IMR-90 (cell line): ENCODE data around the gene CDK6. TPM values are rescaled to one million over a fixed set of nuclear protein-coding genes. Genes with fewer than 3 reads are reported as not detected.

Experiments used
- ATAC-seq: fragments of 200-7000 bp; cut with Tn5 transposase; 2 replicates; pipeline ENCODE4 v1.9.1; 2020; ENCODE audit warnings: low read depth, mild to moderate bottlenecking, moderate library complexity
- BruUV-seq: library from RNA; stranded (reverse); fragments of 400-500 nt; replicated peaks from 2 replicates; lab custom pipeline; 2021; lab: Mats Ljungman, UMichigan
- CTCF ChIA-PET: fragments of 300-600 bp; formaldehyde crosslinking; extraction: SDS; loops from one replicate; lab custom pipeline; 2021; ENCODE audit warnings: antibody characterized with exemption; lab: Yijun Ruan, JAX
- POLR2A ChIA-PET: fragments of 300-600 bp; sonication (Branson Sonifier 250); formaldehyde crosslinking; loops from one replicate; lab custom pipeline; 2022; ENCODE audit warnings: antibody characterized with exemption; ENCODE audit not compliant: unreplicated experiment; lab: Charles Lee
- DNase-seq: peaks from one replicate; pipeline ENCODE4 v3.0.0; 2013
- H2AFZ ChIP-seq: replicated peaks from 2 replicates; pipeline ENCODE3; 2013; ENCODE audit warnings: low read length, mild to moderate bottlenecking; ENCODE audit not compliant: poor library complexity
- H2AK5ac ChIP-seq: 2 replicates; pipeline ENCODE4 v1.6.1; 2013; ENCODE audit warnings: low read depth, low read length, inconsistent platforms
- H2AK9ac ChIP-seq: replicated peaks from 2 replicates; pipeline ENCODE3; 2013; ENCODE audit warnings: mild to moderate bottlenecking, low read depth, low read length, moderate library complexity; ENCODE audit not compliant: poor library complexity
- H2BK120ac ChIP-seq: 2 replicates; pipeline ENCODE4 v1.6.1; 2013; ENCODE audit warnings: low read depth, low read length, inconsistent platforms
- H2BK15ac ChIP-seq: 3 replicates; pipeline ENCODE4 v1.6.1; 2013; ENCODE audit warnings: low read depth, low read length, inconsistent platforms
- H2BK20ac ChIP-seq: 2 replicates; pipeline ENCODE4 v1.6.1; 2013; ENCODE audit warnings: low read depth, mild to moderate bottlenecking, inconsistent platforms, low read length, moderate library complexity
- H2BK5ac ChIP-seq: 2 replicates; pipeline ENCODE4 v1.6.1; 2013; ENCODE audit warnings: mild to moderate bottlenecking, low read depth, low read length, inconsistent platforms; ENCODE audit not compliant: poor library complexity, severe bottlenecking
- H3K14ac ChIP-seq: replicated peaks from 2 replicates; pipeline ENCODE4 v1.6.1; 2013; ENCODE audit warnings: low read depth, low read length, inconsistent platforms
- H3K18ac ChIP-seq: 2 replicates; pipeline ENCODE4 v1.6.1; 2013; ENCODE audit warnings: low read depth, low read length, control low read depth
- H3K23ac ChIP-seq: 2 replicates; pipeline ENCODE4 v1.6.1; 2013; ENCODE audit warnings: low read depth, low read length, inconsistent platforms
- H3K27ac ChIP-seq: 2 replicates; pipeline ENCODE4 v1.5.1; 2013; ENCODE audit warnings: mild to moderate bottlenecking, control low read depth, low read length; ENCODE audit not compliant: insufficient read depth
- H3K27me3 ChIP-seq: 2 replicates; pipeline ENCODE4 v1.6.1; 2013; ENCODE audit warnings: low read length; ENCODE audit not compliant: control insufficient read depth, insufficient read depth
- H3K36me3 ChIP-seq: 2 replicates; pipeline ENCODE4 v1.6.1; 2013; ENCODE audit warnings: low read length, mixed read lengths; ENCODE audit not compliant: control insufficient read depth, insufficient read depth
- H3K4ac ChIP-seq: 2 replicates; pipeline ENCODE4 v1.6.1; 2013; ENCODE audit warnings: low read depth, low read length, inconsistent platforms
- H3K4me1 ChIP-seq: 2 replicates; pipeline ENCODE4 v1.6.1; 2013; ENCODE audit warnings: low read length, mixed read lengths; ENCODE audit not compliant: control insufficient read depth, insufficient read depth
- H3K4me2 ChIP-seq: 2 replicates; pipeline ENCODE4 v1.6.1; 2013; ENCODE audit warnings: low read depth, mild to moderate bottlenecking, control low read depth, low read length, moderate library complexity
- H3K4me3 ChIP-seq: 2 replicates; pipeline ENCODE4 v1.5.1; 2013; ENCODE audit warnings: low read depth, mild to moderate bottlenecking, control low read depth, low read length, moderate library complexity; ENCODE audit not compliant: insufficient read depth
- H3K56ac ChIP-seq: 2 replicates; pipeline ENCODE4 v1.6.1; 2013; ENCODE audit warnings: low read length, inconsistent platforms; ENCODE audit not compliant: insufficient read depth; ENCODE audit errors: extremely low read depth
- H3K79me1 ChIP-seq, 2 experiments: 2 replicates each; pipeline ENCODE4 v1.6.1; 2013; ENCODE audit warnings: low read length in 2 of 2, inconsistent platforms in 1 of 2, low read depth in 1 of 2
- H3K9ac ChIP-seq: 2 replicates; pipeline ENCODE4 v1.6.1; 2013; ENCODE audit warnings: low read depth, low read length, control low read depth
- H3K9me1 ChIP-seq: 2 replicates; pipeline ENCODE4 v1.6.1; 2013; ENCODE audit warnings: low read length, inconsistent platforms; ENCODE audit not compliant: insufficient read depth
- H3K9me3 ChIP-seq: 2 replicates; pipeline ENCODE4 v1.6.1; 2013; ENCODE audit warnings: low read length; ENCODE audit not compliant: control insufficient read depth, insufficient read depth
- H4K20me1 ChIP-seq: 2 replicates; pipeline ENCODE4 v1.6.1; 2013; ENCODE audit warnings: low read length, inconsistent platforms; ENCODE audit not compliant: insufficient read depth
- H4K5ac ChIP-seq: 2 replicates; pipeline ENCODE4 v1.6.1; 2013; ENCODE audit warnings: mild to moderate bottlenecking, low read depth, low read length, control low read depth
- H4K8ac ChIP-seq, 2 experiments: 2 replicates each; pipeline ENCODE4 v1.6.1; 2013; ENCODE audit warnings: low read depth in 2 of 2, low read length in 2 of 2, control low read depth in 1 of 2, inconsistent platforms in 1 of 2
- H4K91ac ChIP-seq: 2 replicates; pipeline ENCODE4 v1.6.1; 2013; ENCODE audit warnings: low read depth, low read length, inconsistent platforms; ENCODE audit not compliant: insufficient read depth
- CEBPB ChIP-seq: IDR thresholded peaks from 2 replicates; pipeline ENCODE4 v1.6.1; 2012; ENCODE audit warnings: low read depth, low read length, improper control_type of control experiment
- CHD1 ChIP-seq: IDR thresholded peaks from 2 replicates; pipeline ENCODE4 v1.6.1; 2012; ENCODE audit warnings: low read depth, low read length, improper control_type of control experiment
- MAFK ChIP-seq: IDR thresholded peaks from 2 replicates; pipeline ENCODE4 v1.6.1; 2012; ENCODE audit warnings: low read depth, low read length, improper control_type of control experiment
- MXI1 ChIP-seq: IDR thresholded peaks from 2 replicates; pipeline ENCODE4 v1.6.1; 2012; ENCODE audit warnings: low read depth, mild to moderate bottlenecking, low read length, moderate library complexity, borderline replicate concordance
- POLR2A ChIP-seq: IDR thresholded peaks from 2 replicates; pipeline ENCODE4 v1.6.1; 2012; ENCODE audit warnings: mild to moderate bottlenecking, low read depth, low read length
- RAD21 ChIP-seq: IDR thresholded peaks from 2 replicates; pipeline ENCODE4 v1.6.1; 2012; ENCODE audit warnings: low read length, improper control_type of control experiment
- RCOR1 ChIP-seq: IDR thresholded peaks from 2 replicates; pipeline ENCODE4 v1.6.1; 2012; ENCODE audit warnings: mild to moderate bottlenecking, low read length, improper control_type of control experiment; ENCODE audit not compliant: insufficient replicate concordance
- RFX5 ChIP-seq: IDR thresholded peaks from 2 replicates; pipeline ENCODE4 v1.8.0; 2012; ENCODE audit warnings: low read depth, mild to moderate bottlenecking, low read length, moderate library complexity
- WGBS, 2 experiments: methylation state at CpG; one replicate each; pipeline versions ENCODE4 v1.1.5 to v1.1.7; 2013; ENCODE audit warnings: missing lambda C conversion rate in 2 of 2; ENCODE audit not compliant: insufficient read length in 1 of 2; ENCODE audit errors: extremely low coverage in 2 of 2; 5-methylcytosine and 5-hydroxymethylcytosine counted together
- dilution Hi-C: fragments of 300-500 bp; cut with HindIII; formaldehyde crosslinking; loops from one replicate; pipeline ENCODE4 v1.14.3; 2018; ENCODE audit warnings: low sequenced_read_pairs; ENCODE audit not compliant: unreplicated experiment
- in situ Hi-C: fragments of 300-500 bp; cut with MboI; formaldehyde crosslinking; loops from 3 replicates; pipeline ENCODE4 v1.14.3; 2019; ENCODE audit warnings: low sequenced_read_pairs, inconsistent platforms, mixed read lengths
- intact Hi-C: fragments of 100-400 bp; cut with micrococcal nuclease; formaldehyde crosslinking; loops from 2 replicates; pipeline ENCODE4 v1.10.0; 2022
- polyA plus RNA-seq, 3 experiments: library from polyadenylated mRNA; depleted of rRNA; stranded (reverse); fragments of >200 nt; gene quantifications; 2 replicates each; pipeline ENCODE4 v1.2.3, GENCODE V29; 2012; ENCODE audit warnings: low replicate concordance in 1 of 3
- total RNA-seq: library from RNA; depleted of rRNA; stranded (reverse); fragments of >200 nt; gene quantifications from 2 replicates; pipeline ENCODE4 v1.2.3, GENCODE V29; 2012
- TF ChIP-seq, protein P1 (sequence below): fragments of 150-350 bp; IDR thresholded peaks from 2 replicates; pipeline ENCODE4 v1.6.1; 2016; ENCODE audit warnings: low read depth, mild to moderate bottlenecking, low read length, moderate library complexity, borderline replicate concordance

Gene CDK6
- total and polyA plus RNA-seq, 2 of the 4 experiments (the other 2 are of a cell fraction): 21.5 to 195 TPM

DNA sequence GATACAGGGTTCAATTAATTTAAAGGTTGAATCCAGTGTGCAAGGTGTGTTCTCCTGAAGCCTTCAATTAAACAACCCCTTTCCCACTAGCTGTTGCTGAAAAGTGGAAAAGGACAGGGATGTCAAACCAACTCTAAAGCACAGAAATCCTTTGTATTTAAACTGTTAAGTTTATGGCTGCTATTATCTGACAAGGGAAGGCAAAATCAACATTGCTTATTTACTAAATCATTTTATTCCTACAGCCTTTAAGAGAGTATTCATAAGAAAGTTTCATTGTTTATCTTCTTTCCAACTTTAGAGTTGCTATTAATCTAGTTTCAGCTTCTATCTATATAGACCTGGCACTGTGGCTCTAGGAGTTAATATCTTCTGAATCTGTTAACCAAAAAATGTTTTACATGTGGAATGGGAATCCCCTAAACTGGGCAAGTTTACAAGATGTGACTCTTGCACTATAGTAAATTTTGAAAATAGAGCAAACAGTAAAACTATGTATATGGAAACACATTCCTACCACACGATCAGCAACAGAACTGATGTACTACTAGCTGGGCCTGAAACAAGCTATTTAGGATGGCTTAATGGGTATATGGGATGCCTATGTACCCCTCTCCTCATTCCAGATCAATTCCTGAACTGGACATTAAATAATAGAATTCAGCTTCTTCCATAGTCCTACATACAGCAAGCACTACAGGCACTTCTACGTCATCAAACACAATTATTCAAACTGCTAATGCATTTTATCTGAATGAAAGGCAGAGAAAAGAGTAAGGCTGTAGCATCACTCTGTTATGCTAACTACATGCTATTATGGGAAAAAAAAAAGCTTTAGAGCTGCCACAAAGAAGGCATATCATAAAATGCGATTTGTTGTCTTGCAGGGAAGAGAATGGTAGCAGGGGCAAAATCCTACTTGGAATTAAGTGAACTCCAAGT, 52.8 kb downstream of the CDK6 start (continued):
- TF ChIP-seq MXI1 (no peak), CEBPB (no peak), POLR2A (no peak)

DNA sequence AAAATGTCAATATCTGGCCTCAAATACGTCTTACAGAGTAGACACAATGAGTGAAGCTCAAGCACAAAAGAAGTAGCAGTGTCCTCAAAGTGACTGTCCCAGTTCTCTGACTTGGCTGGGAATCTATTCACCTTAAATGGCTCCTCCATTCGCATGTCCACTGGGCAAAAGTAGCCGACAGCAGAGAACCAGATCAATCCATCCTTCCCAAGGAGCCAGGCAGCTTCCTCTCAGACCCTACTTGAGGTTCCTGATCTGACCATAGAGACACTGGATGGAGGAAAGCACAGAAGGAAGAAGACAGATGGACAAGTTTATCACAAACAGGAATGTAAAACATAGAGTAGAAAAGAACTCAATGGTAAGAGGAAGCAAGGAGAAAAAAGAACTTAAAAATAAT, 53.5 kb downstream of the CDK6 start:
- H3K27me3 ChIP-seq: no peaks in the 10 kb centered on the region
- no peaks in the 10 kb centered on the region for H3K9me3 ChIP-seq
- H3K4me1 ChIP-seq: peaks cover 22% of the 10 kb centered on the region
- no peak overlapping the region for H2AK5ac ChIP-seq
- H2AFZ ChIP-seq: no peak overlapping the region
- dilution Hi-C loops: no loop called here
- H2BK20ac ChIP-seq: no peak overlapping the region; the same call in 1 of the 2 replicates
- H2BK15ac ChIP-seq: no peak overlapping the region
- ATAC-seq: no peak
- WGBS, 2 experiments: no CpG with 5 or more reads among the region's 3 CpGs
- H2AK9ac ChIP-seq: no peak overlapping the region
- H3K56ac ChIP-seq: no peak overlapping the region
- in situ Hi-C loops: no loop called here
- H3K27ac ChIP-seq: no peak overlapping the region
- no peaks in the 10 kb centered on the region for H3K36me3 ChIP-seq
- no peak overlapping the region for H3K4me3 ChIP-seq
- peaks cover 2 to 64% of the 10 kb centered on the region in 2 experiments; a peak in 2 of 4 replicates for H3K79me1 ChIP-seq
- H2BK120ac ChIP-seq: no peak overlapping the region
- H4K5ac ChIP-seq: peak overlapping the region; percentile 22; the same call in 1 of the 2 replicates
- intact Hi-C loops: no loop called here
- no peak overlapping the region for H3K9ac ChIP-seq
- peaks cover 69% of the 10 kb centered on the region for H4K20me1 ChIP-seq
- H3K4me2 ChIP-seq: 0 out of 2 replicates have a peak overlapping the region, but pooled peaks have one; percentile 21
- peak overlapping the region; percentile 16; the same call in 1 of the 2 replicates for H3K18ac ChIP-seq
- no peak overlapping the region for H4K8ac ChIP-seq
- ChIA-PET POLR2A (no interaction called here), CTCF (no interaction called here)
- TF ChIP-seq CEBPB: no peak
- TF ChIP-seq RCOR1: no peak
- TF ChIP-seq, protein P1, sequence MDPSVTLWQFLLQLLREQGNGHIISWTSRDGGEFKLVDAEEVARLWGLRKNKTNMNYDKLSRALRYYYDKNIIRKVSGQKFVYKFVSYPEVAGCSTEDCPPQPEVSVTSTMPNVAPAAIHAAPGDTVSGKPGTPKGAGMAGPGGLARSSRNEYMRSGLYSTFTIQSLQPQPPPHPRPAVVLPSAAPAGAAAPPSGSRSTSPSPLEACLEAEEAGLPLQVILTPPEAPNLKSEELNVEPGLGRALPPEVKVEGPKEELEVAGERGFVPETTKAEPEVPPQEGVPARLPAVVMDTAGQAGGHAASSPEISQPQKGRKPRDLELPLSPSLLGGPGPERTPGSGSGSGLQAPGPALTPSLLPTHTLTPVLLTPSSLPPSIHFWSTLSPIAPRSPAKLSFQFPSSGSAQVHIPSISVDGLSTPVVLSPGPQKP: no peak
- TF ChIP-seq RAD21: no peak
- no peak for TF ChIP-seq CHD1
- no peak for TF ChIP-seq POLR2A
- TF ChIP-seq RFX5: no peak
- TF ChIP-seq MAFK: no peak
- peak overlapping the region; percentile 12; the same call in 1 of the 2 replicates for H3K23ac ChIP-seq
- H2BK5ac ChIP-seq: peak overlapping the region; percentile 9
- no peak for DNase-seq
- H4K91ac ChIP-seq: no peak overlapping the region
- H3K9me1 ChIP-seq: peaks cover 7% of the 10 kb centered on the region
- H3K14ac ChIP-seq: peak overlapping the region; percentile 17; the same call in 1 of the 2 replicates
- peak overlapping the region; percentile 15 for H3K4ac ChIP-seq
- BruUV-seq: no TSS peak
